ENCODE data around the gene ALG3. TPM values are rescaled to one million over a fixed set of nuclear protein-coding genes. Genes with fewer than 3 reads are reported as not detected.

ALG3 gene
- total RNA-seq, 1 experiment from 2014 or later = 30.1 TPM

GRCh38 chr3:184222521-184222920 is 26.2 kb downstream of the ALG3 start:
- Histone ChIP-seq H3K27ac (no peak overlapping the region), H3K27me3 (replicated peaks) (no peaks in the 10 kb centered on the region; the same call in 1 of the 2 replicates), H3K9me3 (replicated peaks) (no peaks in the 10 kb centered on the region), H3K4me3 (no peak overlapping the region), H3K36me3 (no peaks in the 10 kb centered on the region), H3K4me1 (replicated peaks) (peaks cover 4% of the 10 kb centered on the region; the same call in 1 of the 2 replicates)
- DNase-seq (ENCODE audit: low read depth in 1 of 2, low spot score in 2 of 2) = no peak

- Histone ChIP-seq H3K4me3 (no peak overlapping the region), H3K36me3 (no peaks in the 10 kb centered on the region), H3K27me3 (replicated peaks) (peaks cover 4% of the 10 kb centered on the region; the same call in 1 of the 2 replicates), H3K4me1 (replicated peaks) (peaks cover 4% of the 10 kb centered on the region; the same call in 1 of the 2 replicates), H3K9me3 (replicated peaks) (no peaks in the 10 kb centered on the region), H3K27ac (no peak overlapping the region)
- DNase-seq (ENCODE audit: low read depth in 1 of 2, low spot score in 2 of 2) = no peak
Measured at GRCh38 chr3:184218814-184219213, 29.9 kb downstream of the ALG3 start.

- Histone ChIP-seq H3K36me3 (no peaks in the 10 kb centered on the region), H3K27ac (no peak overlapping the region), H3K4me1 (replicated peaks) (no peaks in the 10 kb centered on the region), H3K4me3 (no peak overlapping the region), H3K27me3 (replicated peaks) (peaks cover 13% of the 10 kb centered on the region), H3K9me3 (replicated peaks) (no peaks in the 10 kb centered on the region)
- no peak for DNase-seq (ENCODE audit: low read depth in 1 of 2, low spot score in 2 of 2)
Measured at GRCh38 chr3:184211718-184212117, 37.0 kb downstream of the ALG3 start.

GRCh38 chr3:184211297-184211696 is 37.5 kb downstream of the ALG3 start:
- Histone ChIP-seq H3K9me3 (replicated peaks) (no peaks in the 10 kb centered on the region), H3K27me3 (replicated peaks) (peaks cover 16% of the 10 kb centered on the region), H3K36me3 (no peaks in the 10 kb centered on the region), H3K4me3 (no peak overlapping the region), H3K4me1 (replicated peaks) (no peaks in the 10 kb centered on the region), H3K27ac (no peak overlapping the region)
- DNase-seq (ENCODE audit: low read depth in 1 of 2, low spot score in 2 of 2) = no peak

GRCh38 chr3:184209146-184209923 is 39.4 kb downstream of the ALG3 start:
- no peak for DNase-seq (ENCODE audit: low read depth in 1 of 2, low spot score in 2 of 2)

GRCh38 chr3:184203526-184203925 is 45.2 kb downstream of the ALG3 start:
- no peaks in the 10 kb centered on the region for H3K36me3 ChIP-seq
- no peak overlapping the region for H3K4me3 ChIP-seq
- H3K27ac ChIP-seq = no peak overlapping the region
- H3K4me1 ChIP-seq (replicated peaks) = no peaks in the 10 kb centered on the region
- H3K9me3 ChIP-seq (replicated peaks) = no peaks in the 10 kb centered on the region
- peaks cover 18% of the 10 kb centered on the region; the same call in 1 of the 2 replicates for H3K27me3 ChIP-seq (replicated peaks)
- no peak for DNase-seq (ENCODE audit: low read depth in 1 of 2, low spot score in 2 of 2)

More at GRCh38 chr3:184209146-184209923, 39.4 kb downstream of the ALG3 start:
- peaks cover 18% of the 10 kb centered on the region; the same call in 1 of the 2 replicates for H3K27me3 ChIP-seq (replicated peaks)
- no peaks in the 10 kb centered on the region for H3K4me1 ChIP-seq (replicated peaks)
- no peak overlapping the region for H3K27ac ChIP-seq
- no peaks in the 10 kb centered on the region for H3K36me3 ChIP-seq
- H3K4me3 ChIP-seq = no peak overlapping the region
- no peaks in the 10 kb centered on the region for H3K9me3 ChIP-seq (replicated peaks)

- Histone ChIP-seq H3K27ac (no peak overlapping the region), H3K4me3 (no peak overlapping the region), H3K9me3 (replicated peaks) (no peaks in the 10 kb centered on the region), H3K4me1 (replicated peaks) (no peaks in the 10 kb centered on the region), H3K36me3 (no peaks in the 10 kb centered on the region; the same call in 1 of the 2 replicates), H3K27me3 (replicated peaks) (peaks cover 3% of the 10 kb centered on the region; the same call in 1 of the 2 replicates)
- DNase-seq (ENCODE audit: low read depth in 1 of 2, low spot score in 2 of 2) = no peak
Measured at GRCh38 chr3:184200825-184201224, 47.9 kb downstream of the ALG3 start.

- Histone ChIP-seq H3K36me3 (peaks cover 18% of the 10 kb centered on the region), H3K4me3 (no peak overlapping the region), H3K27ac (no peak overlapping the region), H3K9me3 (replicated peaks) (no peaks in the 10 kb centered on the region), H3K27me3 (replicated peaks) (no peaks in the 10 kb centered on the region; the same call in 1 of the 2 replicates), H3K4me1 (replicated peaks) (no peaks in the 10 kb centered on the region)
- DNase-seq (ENCODE audit: low read depth in 1 of 2, low spot score in 2 of 2) = no peak
Measured at GRCh38 chr3:184198509-184198908, 50.3 kb downstream of the ALG3 start.

- peaks cover 36% of the 10 kb centered on the region for H3K36me3 ChIP-seq
- H3K4me1 ChIP-seq (replicated peaks) = no peaks in the 10 kb centered on the region
- H3K27me3 ChIP-seq (replicated peaks) = no peaks in the 10 kb centered on the region; the same call in 1 of the 2 replicates
- no peak overlapping the region for H3K4me3 ChIP-seq
- no peaks in the 10 kb centered on the region for H3K9me3 ChIP-seq (replicated peaks)
- no peak for DNase-seq (ENCODE audit: low read depth in 1 of 2, low spot score in 2 of 2)
- H3K27ac ChIP-seq = no peak overlapping the region
Measured at GRCh38 chr3:184196536-184196935, 52.2 kb downstream of the ALG3 start.

GRCh38 chr3:184193991-184194539 is 54.7 kb downstream of the ALG3 start:
- peaks cover 61% of the 10 kb centered on the region for H3K36me3 ChIP-seq
- H3K4me1 ChIP-seq (replicated peaks) = no peaks in the 10 kb centered on the region
- H3K4me3 ChIP-seq = no peak overlapping the region
- H3K27ac ChIP-seq = no peak overlapping the region
- DNase-seq (ENCODE audit: low read depth in 1 of 2, low spot score in 2 of 2) = no peak
- H3K27me3 ChIP-seq (replicated peaks) = no peaks in the 10 kb centered on the region
- no peaks in the 10 kb centered on the region for H3K9me3 ChIP-seq (replicated peaks)

- H3K27me3 ChIP-seq (replicated peaks) = no peaks in the 10 kb centered on the region
- no peak overlapping the region for H3K27ac ChIP-seq
- no peak overlapping the region for H3K4me3 ChIP-seq
- H3K4me1 ChIP-seq (replicated peaks) = no peaks in the 10 kb centered on the region
- H3K9me3 ChIP-seq (replicated peaks) = no peaks in the 10 kb centered on the region
- peaks cover 73% of the 10 kb centered on the region for H3K36me3 ChIP-seq
- no peak for DNase-seq (ENCODE audit: low read depth in 1 of 2, low spot score in 2 of 2)
Measured at GRCh38 chr3:184192889-184193288, 55.9 kb downstream of the ALG3 start.

Other genes with a start within 250 kb of the ALG3 start
- 9.1 and 9.6 TPM in 2 replicates for gene ABCC5, start 231.1 kb downstream of the ALG3 start, total RNA-seq (2014; rRNA removed; shearing (Covaris generic))
- not detected in 2 replicates for gene HTR3D, start 217.2 kb downstream of the ALG3 start, total RNA-seq (2014; rRNA removed; shearing (Covaris generic))
- gene HTR3C, start 195.9 kb downstream of the ALG3 start, total RNA-seq (2014; rRNA removed; shearing (Covaris generic)) = not detected in 2 replicates
- not detected in 2 replicates for gene HTR3E, start 151.9 kb downstream of the ALG3 start, total RNA-seq (2014; rRNA removed; shearing (Covaris generic))
- gene EIF2B5, start 113.6 kb downstream of the ALG3 start, total RNA-seq (2014; rRNA removed; shearing (Covaris generic)) = 49.5 and 62.3 TPM in 2 replicates
- gene DVL3, start 93.6 kb downstream of the ALG3 start, total RNA-seq (2014; rRNA removed; shearing (Covaris generic)) = 32.2 and 33.6 TPM in 2 replicates
- gene AP2M1, start 74.1 kb downstream of the ALG3 start, total RNA-seq (2014; rRNA removed; shearing (Covaris generic)) = 282 and 609 TPM in 2 replicates
- gene ABCF3, start 62.8 kb downstream of the ALG3 start, total RNA-seq (2014; rRNA removed; shearing (Covaris generic)) = 19.2 and 28.7 TPM in 2 replicates
- not detected in 2 replicates for gene VWA5B2, start 19.4 kb downstream of the ALG3 start, total RNA-seq (2014; rRNA removed; shearing (Covaris generic))
- gene EEF1AKMT4, start 710 bp upstream of the ALG3 start, total RNA-seq (2014; rRNA removed; shearing (Covaris generic)) = 3.2 and 6.2 TPM in 2 replicates
- 0.13 TPM in 1 of 2 replicates, not detected in the other for gene CAMK2N2, start 12.6 kb upstream of the ALG3 start, total RNA-seq (2014; rRNA removed; shearing (Covaris generic))
- gene ECE2, start 27.1 kb upstream of the ALG3 start, total RNA-seq (2014; rRNA removed; shearing (Covaris generic)) = not detected in 2 replicates
- gene PSMD2, start 50.3 kb upstream of the ALG3 start, total RNA-seq (2014; rRNA removed; shearing (Covaris generic)) = 423 and 627 TPM in 2 replicates
- 250 and 257 TPM in 2 replicates for gene EIF4G1, start 65.6 kb upstream of the ALG3 start, total RNA-seq (2014; rRNA removed; shearing (Covaris generic))
- 13.9 and 14.4 TPM in 2 replicates for gene FAM131A, start 88.6 kb upstream of the ALG3 start, total RNA-seq (2014; rRNA removed; shearing (Covaris generic))
- gene CLCN2, start 112.6 kb upstream of the ALG3 start, total RNA-seq (2014; rRNA removed; shearing (Covaris generic)) = 8.8 and 11.6 TPM in 2 replicates
- 101 and 103 TPM in 2 replicates for gene POLR2H, start 112.7 kb upstream of the ALG3 start, total RNA-seq (2014; rRNA removed; shearing (Covaris generic))
- gene THPO, start 129.2 kb upstream of the ALG3 start, total RNA-seq (2014; rRNA removed; shearing (Covaris generic)) = not detected in 2 replicates
- 0.26 TPM in 1 of 2 replicates, not detected in the other for gene CHRD, start 131.1 kb upstream of the ALG3 start, total RNA-seq (2014; rRNA removed; shearing (Covaris generic))

Data from SJSA1 (cell line).